ENCODE measurements around the gene ZNF366.
A peak's percentile ranks its signal among the peaks of the same experiment; 100 is the strongest.

Gene ZNF366

GRCh38 chr5:72523960-72524582, 16.9 kb upstream of the ZNF366 start:
- no peak for DNase-seq

- DNase-seq, result no peak
Observed at GRCh38 chr5:72522607-72523006, 15.4 kb upstream of the ZNF366 start.

GRCh38 chr5:72519111-72519510, 11.9 kb upstream of the ZNF366 start:
- peak in 1 of 58 donors; percentile 4 for DNase-seq

DNA sequence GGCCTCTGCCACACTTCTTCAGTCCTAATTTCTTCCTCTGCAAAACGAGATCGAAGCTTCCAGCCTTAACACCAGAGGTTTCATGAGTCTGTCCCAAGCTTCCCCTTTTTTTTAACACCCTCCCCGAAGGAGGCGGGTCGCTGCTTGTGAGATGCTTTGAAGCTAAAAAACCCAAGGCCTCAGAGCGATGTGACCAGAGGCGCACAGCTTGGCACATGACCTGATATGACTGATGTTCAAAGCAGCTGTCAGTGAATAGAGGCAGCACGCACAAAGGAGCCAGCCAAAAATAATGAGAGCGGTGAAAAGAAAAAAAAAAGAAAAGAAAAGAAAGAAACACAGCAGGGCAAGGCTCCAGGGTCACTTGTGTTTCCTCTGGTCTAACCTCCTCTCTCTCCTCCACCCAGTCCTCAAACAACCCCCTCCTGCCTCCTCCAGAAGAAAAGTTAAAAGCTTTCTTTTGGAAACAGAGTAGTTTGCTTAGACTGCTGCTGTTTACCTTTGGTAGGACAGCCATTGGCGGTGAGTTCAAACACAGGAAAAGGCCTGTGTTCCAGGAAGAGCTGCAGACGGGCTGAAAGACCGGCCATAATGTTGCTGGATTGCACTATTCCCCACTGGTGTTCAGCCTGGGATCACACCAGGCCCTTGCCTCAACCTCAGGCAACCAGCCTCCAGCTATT, 10.9 kb upstream of the ZNF366 start:
- peak in 1 of 58 donors; percentile 6 for DNase-seq

DNA sequence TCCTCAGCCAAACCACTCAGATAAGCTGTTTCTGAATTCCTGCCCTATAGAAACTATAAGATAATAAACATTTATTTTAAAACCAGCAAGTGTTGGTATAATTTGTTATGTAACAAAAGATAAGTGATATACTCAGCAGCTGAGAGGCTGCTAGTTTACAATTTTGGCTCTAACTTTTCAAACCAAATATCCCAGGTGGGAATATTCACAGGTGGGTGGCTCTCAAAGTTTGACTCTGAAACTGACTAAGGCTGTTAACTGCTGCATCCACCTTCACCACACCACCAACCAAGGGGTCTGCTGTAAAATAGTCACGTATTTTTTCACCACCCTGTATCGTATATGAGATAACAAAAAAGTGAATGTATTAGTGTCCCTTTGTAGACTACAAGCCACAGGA, 9.7 kb upstream of the ZNF366 start:
- no peak for DNase-seq

- no peak for DNase-seq
Observed at GRCh38 chr5:72515211-72515610, 8.0 kb upstream of the ZNF366 start.

GRCh38 chr5:72512593-72512860, 5.3 kb upstream of the ZNF366 start:
- DNase-seq, result no peak

DNA sequence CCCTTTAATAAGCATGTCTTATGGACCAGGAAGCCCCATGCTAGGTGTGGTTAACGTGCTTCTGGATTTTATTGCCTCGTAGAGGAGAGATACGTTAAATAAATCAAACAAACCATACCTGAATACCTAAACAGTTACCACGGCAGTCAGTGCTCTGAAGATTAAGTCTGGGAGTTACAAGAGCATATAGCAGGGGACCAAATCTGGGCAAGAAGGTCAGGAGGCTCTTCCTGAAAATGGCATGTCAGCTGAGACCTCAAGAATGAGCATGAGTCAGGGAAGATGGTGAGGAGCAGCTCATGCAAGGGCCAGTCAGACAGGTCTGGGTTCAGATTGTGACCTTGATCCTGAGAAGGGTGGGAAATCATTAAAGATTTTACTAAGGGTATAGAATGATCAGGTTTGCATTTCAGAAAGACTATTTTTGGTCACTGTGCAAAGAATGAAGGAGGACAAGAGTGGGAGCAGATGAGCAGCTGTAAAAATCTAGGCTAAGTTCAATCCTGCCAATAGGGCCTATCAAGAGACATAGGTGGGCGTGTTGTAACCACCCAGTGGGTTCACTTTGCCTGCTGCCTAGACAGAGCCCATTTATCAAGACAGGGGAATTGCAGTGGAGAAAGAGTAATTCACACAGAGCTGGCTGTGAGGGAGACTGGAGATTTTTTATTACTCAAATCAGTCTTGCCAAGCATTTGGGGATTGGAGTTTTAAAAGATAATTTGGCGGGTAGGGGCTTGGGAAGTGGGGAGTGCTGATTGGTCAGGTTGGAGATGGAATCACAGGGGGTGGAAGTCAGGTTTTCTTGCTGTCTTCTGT, 4.8 kb upstream of the ZNF366 start:
- DNase-seq, result peak in 2 of 58 donors; percentile 8 to 23

DNA sequence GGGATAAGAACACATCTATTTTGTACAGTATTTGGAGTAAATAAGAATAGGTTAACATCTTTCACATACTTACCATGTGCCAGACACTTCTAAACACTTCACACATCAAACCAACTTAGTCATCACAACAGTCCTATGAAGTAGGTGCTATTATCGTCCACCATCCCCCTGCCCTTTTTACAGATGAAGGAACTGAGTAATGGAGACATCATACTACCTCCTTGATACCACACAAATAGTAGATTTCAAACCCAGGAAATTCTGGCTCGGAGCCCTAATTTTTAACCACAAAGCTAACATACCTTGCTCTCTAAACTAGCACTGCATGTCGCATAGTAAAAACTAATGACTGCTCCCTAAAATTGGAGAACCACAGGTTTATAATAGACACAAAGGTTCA, 4.2 kb upstream of the ZNF366 start:
- DNase-seq, result no peak

- peak in 36 of 58 donors; percentile 2 to 75 (median 25) for DNase-seq
Observed at GRCh38 chr5:72510610-72511181, 3.5 kb upstream of the ZNF366 start.

GRCh38 chr5:72509401-72509800, 2.2 kb upstream of the ZNF366 start:
- peak in 40 of 58 donors; percentile 1 to 76 (median 40) for DNase-seq

DNA sequence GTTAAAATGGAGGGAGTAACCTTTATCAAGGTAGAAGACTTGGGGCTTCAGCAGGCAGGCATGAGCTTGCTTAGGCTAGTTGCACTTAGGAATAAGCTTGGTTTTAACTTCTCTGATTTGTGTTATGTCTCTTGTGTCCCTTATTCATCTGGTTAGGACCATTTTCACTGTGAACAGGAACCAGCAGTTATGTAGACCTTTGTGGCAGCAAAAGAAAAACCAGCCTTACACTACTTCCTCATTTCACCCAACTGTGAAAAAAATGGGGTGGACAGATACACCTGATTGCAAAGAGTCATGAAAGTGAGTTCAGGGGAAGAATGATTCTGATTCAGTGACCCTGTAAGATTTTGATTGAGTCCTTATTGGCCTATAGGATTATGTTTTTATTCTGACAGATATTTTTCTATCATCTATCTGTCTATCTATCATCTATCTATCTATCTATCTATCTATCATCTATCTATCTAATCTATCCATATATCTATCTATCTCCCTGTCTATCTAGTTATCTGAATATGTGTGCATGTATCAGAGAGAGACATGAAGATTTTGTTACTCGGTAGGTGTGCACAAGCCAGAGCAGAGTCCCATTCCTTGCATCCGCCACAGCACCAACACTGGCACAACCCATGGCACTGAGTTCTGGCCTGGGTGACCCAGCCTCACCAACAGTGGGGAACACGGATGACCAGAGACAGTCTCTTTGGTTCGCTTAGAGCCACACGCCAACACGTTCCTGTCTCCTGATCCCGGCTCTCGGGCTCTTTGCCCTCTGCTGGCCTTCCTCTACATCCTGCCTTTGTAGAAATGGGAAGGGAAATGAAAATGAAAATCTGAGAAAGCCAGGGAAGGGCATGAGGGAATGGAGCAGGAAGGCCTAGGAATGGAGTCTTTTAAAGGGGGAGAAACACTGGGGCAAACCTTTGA, 1.3 kb upstream of the ZNF366 start:
- DNase-seq, result no peak

- no peak for DNase-seq
Observed at GRCh38 chr5:72507907-72508238, 663 bp upstream of the ZNF366 start.

GRCh38 chr5:72506158-72506549, 1.1 kb downstream of the ZNF366 start:
- no peak for DNase-seq

- no peak for DNase-seq
Observed at GRCh38 chr5:72505539-72506157, 1.6 kb downstream of the ZNF366 start.

DNA sequence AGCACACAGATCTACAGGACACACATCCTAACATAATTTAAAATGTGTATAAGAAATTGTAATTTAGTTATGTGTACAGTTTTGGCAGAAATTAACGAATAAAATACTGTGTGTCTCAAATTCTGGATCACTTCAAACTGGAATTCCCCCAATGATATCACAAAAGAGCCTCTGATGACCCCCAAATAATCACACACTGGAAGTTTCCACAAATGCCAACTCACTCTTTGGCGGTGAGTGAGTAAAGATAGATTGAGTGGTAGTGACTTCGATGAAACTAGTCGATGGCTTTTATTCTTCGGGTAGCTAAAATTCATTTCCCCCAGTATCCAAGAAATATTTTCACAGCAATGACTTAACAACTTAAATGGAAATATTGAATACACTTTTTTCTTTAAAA, 2.2 kb downstream of the ZNF366 start:
- DNase-seq, result no peak

- no peak for DNase-seq
Observed at GRCh38 chr5:72503888-72504491, 3.2 kb downstream of the ZNF366 start.

GRCh38 chr5:72501488-72501887, 5.7 kb downstream of the ZNF366 start:
- DNase-seq, result no peak

DNA sequence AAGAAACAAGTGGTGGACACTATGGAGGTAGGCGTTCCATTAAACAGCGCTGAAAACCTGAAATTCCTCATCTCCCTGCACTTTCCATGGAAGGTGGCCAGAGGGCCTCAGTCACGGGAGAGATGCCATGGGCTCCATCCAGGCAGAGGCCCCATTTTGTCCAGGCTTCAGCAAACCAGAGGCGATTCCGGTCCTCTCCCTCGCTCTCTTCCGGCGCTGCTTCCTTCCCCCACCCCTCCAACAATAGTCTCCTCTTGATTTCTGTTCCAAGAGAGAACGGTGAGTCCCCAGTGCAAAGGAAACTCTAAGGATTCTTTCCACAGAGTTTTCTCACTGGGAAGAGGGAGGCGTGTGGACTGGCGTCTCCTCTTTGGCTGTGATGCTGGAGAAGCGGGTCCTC, 7.5 kb downstream of the ZNF366 start:
- DNase-seq, result no peak

- DNase-seq, result no peak
Observed at GRCh38 chr5:72499090-72499489, 8.1 kb downstream of the ZNF366 start.
